Testis (tissue), 2 donors: ENCODE results near the gene ETHE1.

Experiments
- POLR2A ChIP-seq: fragments of 450-650 bp; IDR thresholded peaks from one replicate; pipeline ENCODE4 v1.6.1; 2017; ENCODE audit warnings: antibody characterized with exemption, mild to moderate bottlenecking, moderate library complexity
- TF ChIP-seq, protein P1 (sequence below), 3 experiments: fragments of 450-650 bp in 2 of 3; fragments of 200-600 bp in 1 of 3; sonication (generic) in 1 of 3; IDR thresholded peaks; one replicate each; pipeline ENCODE4 v1.5.1; 2016 to 2019; ENCODE audit warnings: antibody characterized with exemption in 3 of 3, mild to moderate bottlenecking in 2 of 3, moderate library complexity in 1 of 3

DNA sequence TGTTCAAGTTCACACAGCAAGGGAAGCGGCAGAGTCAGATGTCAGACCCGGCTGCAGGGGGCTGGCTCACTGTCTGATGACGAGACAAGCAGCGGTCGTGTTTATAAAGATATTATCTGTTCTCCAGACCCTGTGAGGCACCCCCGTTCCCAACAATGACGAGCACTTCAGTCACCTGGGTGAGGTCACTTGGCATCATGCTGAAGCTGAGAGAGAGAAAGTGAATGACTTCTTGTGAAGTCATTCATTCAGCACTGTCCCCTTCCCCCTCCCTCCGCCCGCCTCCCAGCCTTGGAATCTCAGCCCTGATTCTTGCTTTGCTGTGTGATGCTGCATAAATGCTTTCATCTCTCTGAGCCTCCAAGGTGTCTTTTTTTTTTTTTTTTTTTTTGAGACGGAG is 56.7 kb downstream of the ETHE1 start:
- TF ChIP-seq, protein P1, sequence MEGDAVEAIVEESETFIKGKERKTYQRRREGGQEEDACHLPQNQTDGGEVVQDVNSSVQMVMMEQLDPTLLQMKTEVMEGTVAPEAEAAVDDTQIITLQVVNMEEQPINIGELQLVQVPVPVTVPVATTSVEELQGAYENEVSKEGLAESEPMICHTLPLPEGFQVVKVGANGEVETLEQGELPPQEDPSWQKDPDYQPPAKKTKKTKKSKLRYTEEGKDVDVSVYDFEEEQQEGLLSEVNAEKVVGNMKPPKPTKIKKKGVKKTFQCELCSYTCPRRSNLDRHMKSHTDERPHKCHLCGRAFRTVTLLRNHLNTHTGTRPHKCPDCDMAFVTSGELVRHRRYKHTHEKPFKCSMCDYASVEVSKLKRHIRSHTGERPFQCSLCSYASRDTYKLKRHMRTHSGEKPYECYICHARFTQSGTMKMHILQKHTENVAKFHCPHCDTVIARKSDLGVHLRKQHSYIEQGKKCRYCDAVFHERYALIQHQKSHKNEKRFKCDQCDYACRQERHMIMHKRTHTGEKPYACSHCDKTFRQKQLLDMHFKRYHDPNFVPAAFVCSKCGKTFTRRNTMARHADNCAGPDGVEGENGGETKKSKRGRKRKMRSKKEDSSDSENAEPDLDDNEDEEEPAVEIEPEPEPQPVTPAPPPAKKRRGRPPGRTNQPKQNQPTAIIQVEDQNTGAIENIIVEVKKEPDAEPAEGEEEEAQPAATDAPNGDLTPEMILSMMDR (IDR thresholded peaks at IDR 0.05), result no peak
- no peak for TF ChIP-seq POLR2A
